8988T (cell line): Measurements from ENCODE around the gene THOC1.
"Not testable (repeated sequence)": the region's sequence is repeated elsewhere in the genome, so short reads cannot be mapped to it uniquely, and the experiment has no call there.

Source experiments
- DNase-seq: peaks from one replicate; pipeline ENCODE4 v3.0.0; 2011

THOC1 gene, protein sequence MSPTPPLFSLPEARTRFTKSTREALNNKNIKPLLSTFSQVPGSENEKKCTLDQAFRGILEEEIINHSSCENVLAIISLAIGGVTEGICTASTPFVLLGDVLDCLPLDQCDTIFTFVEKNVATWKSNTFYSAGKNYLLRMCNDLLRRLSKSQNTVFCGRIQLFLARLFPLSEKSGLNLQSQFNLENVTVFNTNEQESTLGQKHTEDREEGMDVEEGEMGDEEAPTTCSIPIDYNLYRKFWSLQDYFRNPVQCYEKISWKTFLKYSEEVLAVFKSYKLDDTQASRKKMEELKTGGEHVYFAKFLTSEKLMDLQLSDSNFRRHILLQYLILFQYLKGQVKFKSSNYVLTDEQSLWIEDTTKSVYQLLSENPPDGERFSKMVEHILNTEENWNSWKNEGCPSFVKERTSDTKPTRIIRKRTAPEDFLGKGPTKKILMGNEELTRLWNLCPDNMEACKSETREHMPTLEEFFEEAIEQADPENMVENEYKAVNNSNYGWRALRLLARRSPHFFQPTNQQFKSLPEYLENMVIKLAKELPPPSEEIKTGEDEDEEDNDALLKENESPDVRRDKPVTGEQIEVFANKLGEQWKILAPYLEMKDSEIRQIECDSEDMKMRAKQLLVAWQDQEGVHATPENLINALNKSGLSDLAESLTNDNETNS

DNA sequence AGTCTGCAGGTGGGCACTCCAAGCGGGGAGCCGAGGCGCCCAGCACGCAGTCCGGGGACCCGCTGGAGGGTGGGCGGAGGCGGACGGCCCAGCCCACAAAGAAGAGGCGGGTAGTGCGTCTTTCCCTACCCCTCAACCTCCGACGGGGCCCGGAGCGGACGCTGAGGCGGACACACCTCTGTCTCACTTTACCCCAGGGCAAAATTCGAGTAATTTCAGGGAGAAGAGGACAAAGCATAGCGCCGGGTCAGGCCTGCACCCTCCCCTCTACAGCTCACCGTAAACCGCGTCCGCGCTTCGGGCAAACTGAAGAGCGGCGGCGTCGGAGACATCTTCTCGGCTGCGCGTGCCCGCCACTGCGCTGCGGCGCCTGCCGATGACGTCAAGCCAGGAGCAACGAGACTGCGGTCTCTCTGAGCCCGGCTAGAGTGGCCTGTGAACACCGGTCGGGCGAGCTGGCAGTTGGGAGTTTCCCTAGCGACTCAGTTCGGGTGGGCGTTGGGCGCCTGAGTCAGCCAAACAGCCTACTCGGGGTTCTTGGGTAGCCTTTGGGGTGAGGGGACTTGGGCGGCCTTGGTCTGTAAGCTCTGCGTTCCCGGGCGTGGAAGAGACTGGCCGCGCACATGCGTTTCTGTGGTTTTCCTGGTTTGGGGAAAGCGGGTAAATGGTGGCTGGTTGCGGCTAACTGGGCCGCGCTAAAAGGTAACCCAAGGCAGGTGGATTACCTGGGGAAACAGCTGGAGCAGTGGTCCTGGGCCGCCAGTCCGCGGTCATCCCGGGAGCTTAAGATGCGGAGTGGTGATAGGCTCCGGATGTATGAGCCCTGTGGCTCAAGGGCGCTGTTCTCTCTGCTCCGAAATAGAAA, at the start of gene THOC1:
Gene THOC1 (minus strand): TSS at position 360 of the 865 bp plus-strand sequence. CDS start 28 bp downstream, at position 332.
- peak; percentile 83 for DNase-seq

DNA sequence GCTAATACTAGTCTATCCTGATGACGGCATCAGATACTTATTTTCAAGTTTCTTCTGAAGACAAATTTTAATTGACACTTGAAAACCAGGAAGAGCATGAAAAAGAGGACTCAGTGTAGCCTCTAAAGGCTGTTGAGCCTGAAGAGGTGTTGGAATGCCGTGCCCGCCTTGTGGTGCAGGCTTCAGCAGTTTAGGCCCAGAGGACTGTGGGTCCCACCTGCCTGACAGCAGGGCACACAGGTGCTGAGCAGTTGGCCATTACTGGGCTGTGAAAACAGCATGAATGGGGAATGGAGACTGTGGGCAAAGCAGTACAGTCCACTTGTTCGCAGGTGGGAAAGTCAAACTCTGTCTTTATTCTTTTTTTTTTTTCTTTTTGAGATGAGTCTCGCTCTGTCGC, 49.8 kb upstream of the THOC1 start:
- DNase-seq, result no peak

DNA sequence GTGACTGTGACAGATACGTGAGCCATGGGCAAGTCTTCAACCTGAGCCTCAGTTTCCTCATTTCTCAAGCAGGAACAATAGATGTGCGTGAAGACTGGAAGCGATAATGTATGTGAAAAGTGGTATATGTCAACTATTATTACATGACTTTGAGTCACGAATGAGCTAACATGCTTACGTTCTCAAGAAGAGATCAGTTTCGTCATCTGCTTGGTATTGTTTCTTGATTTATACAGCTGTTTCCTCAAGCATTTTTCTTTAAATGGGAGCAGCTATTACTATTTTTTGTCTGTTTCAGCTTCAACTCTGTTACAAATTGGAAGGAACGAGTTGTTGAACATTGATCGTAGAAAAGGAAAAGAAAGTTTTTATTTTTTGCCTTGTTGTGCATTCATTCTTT, 48.5 kb upstream of the THOC1 start:
- DNase-seq, result no peak

DNA sequence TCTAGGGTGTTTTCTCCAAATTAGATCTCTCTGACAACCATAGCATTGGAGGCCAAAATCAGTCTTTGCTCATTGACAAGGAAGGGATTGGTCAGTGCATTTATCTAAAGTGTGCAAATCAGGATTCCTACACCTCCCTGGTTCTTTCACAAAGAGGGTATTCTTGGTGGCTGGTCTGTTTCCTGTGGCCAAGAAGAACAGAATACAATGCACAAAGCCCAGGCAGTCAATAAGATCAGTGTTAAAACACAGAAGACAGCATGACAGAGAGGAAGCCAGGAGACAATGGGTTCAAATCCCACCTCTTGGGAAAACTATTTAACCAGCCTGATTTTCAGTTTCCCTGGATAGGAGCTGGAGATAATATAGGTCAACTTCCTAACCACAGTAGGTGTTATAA, 46.1 kb upstream of the THOC1 start:
- DNase-seq, result no peak

DNA sequence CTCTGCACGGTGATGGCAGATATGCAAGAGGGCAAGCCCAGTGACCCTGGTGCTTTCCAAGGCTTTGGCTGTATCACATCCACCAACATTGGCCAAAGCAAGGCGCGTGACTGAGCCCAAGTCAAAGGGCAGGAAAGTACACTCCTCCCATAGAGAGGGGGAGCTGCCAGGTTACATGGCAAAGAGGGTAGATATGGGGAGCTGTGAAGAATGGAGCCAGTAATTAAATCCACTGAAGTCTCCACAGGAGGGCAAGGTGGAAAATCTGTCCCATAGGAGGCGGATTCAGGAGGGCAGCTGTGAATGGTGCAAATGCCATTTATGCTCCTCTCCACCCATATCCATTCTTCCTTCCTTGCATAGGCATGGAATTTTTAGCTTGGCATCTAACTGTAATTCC, 44.6 kb upstream of the THOC1 start:
- DNase-seq, result no peak

DNA sequence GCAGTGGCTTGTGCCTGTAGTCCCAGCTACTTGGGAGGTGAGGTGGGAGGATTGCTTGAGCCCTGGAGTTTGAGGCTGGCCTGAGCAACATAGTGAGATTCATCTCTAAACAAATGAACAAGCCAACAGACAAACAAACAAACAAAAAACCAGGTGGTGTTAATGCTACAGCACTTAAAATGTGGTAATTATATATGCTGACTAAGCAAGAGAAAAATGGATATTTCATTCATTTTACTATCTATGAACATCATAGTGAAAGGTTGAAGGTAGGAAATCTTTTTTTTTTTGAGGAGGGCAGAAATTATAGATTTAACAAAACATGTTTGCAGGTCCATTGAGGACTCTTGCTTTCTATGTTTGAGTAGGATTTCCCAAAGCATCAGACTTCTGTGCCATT, 42.2 kb upstream of the THOC1 start:
- no peak for DNase-seq

DNA sequence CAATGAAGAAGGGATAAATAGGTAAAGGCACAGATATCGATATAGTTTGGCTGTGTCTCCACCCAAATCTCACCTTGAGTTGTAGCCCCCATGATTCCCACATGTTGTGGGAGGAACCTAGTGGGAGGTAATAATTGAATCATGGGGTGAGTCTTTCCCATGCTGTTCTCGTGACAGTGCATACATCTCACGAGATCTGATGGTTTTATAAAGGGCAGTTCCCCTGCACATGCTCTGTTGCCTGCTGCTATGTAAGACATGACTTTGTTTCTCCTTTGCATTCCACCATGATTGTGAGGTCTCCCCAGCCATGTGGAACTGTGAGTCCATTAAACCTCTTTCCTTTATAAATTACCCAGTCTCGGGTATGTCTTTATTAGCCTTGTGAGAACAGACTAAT, 40.2 kb upstream of the THOC1 start:
- DNase-seq, result not testable (repeated sequence)

DNA sequence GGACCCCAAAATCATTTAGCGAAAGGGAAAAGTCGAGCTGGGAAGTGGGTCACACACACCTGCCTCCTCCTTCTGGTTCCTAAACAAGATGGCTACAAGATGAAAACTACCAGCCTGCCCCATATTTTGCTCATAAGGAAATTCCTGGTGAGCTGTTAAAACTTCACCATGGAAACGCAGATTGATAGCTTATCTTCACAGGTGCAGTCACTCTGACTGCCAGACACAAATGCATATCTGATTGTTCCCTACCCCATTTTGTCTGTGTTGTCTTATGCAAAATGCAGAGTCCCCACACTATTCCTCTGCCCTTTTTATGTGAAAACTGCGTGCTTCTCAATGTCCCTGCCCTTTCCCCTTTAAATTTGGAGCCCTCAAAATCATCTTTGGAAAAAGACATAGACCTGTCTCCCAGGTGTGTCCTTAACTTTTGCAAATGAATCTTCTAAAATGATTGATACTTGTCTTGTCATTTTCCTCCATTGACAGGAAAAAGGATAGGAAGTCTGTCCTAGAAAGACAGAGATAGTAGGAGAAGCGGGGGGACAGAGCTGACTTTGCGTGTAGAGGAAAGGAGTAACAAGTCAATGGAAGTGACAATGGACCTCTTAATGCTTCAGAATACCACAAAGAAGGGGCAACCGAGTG, 38.9 kb upstream of the THOC1 start:
- no peak for DNase-seq

DNA sequence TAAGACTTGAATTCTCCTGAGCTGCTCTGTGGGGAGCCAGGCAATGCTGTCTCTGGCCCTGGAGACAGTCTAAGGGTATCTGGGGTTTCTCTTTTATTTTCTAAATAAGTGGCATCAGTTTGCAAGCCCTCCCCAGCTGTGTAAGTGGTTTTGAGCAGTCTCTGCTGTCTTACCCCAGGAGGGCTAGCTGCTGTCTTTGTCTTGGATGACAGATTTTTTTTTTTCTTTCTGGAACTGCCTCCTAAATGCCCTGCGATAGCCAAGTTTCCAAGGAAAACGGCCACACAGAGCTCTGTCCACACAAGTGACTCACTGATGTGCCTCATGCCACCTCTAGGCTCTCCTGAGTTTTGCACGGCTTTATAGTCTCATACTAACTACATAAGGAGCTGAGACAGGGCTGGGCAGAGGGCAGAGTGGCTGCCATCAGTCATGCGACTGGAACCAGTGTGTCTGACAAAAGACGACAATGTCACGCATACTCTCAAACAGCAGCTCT, 37.2 kb upstream of the THOC1 start:
- DNase-seq, result no peak

DNA sequence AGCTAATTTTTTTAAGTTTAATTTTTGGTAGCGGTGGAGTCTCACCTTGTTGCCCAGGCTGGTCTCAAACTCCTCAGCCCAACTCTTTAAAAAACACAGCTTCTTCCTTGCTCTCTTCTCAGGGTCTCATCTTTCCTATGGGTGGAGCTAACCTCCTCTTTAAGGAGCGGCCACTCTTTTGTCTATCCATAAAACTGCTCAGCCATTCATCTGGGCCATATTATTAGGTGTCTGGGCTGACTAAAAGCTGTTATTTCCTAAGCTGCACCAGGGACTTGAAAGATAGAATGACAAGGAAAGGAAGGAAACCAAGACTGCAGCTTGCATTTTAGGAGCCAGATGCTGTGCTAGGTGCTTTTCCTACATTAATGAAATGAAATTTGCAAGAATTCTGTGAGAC, 35.8 kb upstream of the THOC1 start:
- DNase-seq, result no peak

DNA sequence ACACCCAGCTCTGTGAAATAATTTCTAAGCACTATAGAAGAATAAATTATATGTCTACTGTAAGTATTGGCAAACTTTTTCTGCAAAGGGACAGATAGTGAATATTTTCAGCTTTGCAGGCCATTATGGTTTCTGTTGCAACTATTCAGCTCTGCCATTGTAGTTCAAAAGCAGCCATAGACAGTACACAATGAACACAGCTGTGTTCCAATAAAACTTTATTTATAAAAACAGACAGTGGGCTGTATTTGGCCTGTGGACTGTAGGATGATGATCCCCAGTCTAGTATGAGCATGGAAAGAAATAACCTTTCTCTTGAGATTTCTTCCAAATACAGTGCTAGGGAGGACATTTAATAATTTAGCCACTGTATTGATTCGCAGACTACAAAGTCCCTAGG, 35.2 kb upstream of the THOC1 start:
- no peak for DNase-seq

DNA sequence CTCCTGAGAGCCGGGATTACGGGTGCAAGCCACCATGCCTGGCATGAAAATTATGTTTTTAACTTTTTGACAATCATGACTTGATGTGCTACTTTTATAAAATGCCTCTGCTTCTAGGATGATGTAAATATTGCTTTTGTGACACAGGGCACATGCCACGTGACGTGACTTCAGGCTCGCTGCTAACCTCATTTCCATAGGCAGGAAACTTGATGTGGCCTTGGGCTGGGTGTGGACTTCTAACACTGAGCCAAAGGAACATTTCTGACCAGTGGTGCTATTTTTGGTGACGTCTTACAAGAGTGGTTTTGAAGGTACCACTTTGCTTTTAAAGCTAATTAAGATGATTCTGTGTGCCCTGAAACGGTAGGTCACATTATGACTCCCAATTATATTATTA, 34.2 kb upstream of the THOC1 start:
- DNase-seq, result no peak

DNA sequence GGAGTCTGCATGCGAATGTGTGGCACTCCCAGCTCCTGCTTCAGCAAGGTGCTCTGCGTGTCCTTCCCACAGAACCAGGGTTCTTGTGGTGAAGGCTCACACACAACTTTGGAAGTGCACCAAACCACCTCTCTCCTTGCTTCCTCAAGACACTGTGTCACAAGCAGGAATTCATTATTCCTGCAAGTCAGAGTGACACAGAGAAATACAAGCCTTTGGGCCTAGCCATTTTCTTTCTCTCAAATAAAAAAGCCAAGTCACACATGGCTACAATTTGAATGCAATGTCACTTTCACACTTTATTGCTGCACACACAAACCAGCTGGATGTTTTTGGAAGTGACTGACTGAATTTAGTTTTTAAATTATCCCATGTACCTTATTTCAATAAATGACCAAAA, 30.1 kb upstream of the THOC1 start:
- no peak for DNase-seq

DNA sequence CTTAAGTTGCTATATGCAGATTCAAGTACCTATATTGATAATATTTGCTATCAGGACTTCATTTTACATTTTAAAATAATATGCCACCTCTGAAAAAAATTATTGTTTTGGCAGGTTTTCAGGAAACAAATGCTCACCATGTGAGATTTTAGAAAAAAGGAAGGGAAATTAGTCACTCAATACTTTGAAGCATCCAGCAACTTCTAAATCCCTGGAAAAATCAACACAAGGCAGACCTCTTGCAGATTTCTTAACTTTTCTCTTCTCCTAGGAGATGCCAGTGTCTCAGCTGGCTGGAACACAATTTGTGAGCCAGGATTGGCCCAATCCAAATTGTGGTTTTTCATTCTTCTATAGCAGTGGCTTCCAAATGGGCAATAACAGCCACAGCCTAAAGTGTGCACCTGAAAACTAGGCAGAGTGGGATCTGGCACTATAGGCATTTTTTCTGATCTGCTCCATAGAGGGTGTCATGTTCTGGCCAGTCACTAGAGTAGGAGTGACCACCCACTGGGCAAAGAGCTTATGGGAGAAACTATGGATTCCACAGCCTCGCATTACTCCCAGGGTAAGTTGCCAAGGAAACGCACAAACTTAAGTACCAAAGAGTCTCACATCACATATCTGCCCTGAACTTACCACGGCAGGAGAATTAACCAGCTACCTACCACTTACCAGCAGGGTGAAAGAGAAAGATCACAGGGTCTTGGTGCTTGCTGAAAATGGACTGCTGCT, 28.1 kb upstream of the THOC1 start:
- no peak for DNase-seq

DNA sequence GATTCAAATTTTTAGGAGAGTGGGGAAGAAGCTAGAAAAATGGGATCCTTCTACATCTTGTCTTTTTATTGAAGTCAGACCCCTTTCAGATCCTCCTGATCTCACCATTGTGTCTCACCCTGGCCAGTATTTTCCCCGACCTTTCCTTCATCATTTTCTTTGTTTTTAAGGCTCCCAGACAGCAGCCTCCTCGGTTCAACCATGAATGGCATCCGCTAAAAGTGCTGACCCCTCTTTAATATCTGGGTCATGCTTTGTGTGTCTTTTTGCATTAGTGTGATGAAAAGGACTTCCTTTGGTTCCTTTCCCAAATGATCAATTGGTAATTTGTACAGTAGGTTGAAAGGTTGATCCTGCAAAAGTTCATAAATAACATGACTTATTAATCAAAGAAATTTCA, 26.7 kb upstream of the THOC1 start:
- DNase-seq, result no peak

DNA sequence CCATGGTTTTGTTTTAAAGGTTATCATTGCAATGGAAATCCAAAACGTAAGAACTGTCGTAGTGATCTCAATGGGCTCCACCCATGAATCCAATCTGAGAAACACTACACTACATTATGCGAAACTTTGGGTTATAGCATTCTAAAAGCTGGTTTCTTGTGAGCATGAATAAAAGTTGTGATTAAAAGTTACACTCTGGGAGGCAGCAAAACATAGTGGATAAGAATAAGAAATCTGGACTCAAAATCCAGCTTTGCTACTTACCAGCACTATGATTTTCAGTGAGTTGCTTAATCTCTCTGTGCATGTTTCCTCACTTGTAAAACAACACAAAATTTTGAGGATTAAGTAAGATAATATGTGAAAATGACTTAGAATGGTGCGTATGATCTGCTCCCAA, 25.7 kb upstream of the THOC1 start:
- no peak for DNase-seq

DNA sequence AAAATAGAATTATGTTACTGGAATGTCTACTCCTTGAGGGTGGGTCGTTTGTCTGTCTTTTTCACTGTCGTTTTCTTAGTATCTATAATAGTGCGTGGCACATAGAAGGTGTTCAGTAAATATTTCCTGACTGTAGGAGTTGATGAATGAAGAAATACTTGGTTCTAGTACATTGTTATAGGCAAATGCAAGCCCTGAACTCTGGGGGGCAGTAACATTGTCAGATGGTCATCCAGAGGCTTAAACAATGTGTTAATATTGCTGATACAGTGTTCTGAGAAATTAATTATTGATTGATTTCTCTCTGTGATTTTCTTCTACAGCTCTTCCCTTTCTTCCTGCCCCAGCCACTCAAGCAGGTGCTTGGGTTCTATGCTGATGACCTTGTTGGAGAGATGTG, 24.4 kb upstream of the THOC1 start:
- DNase-seq, result no peak

DNA sequence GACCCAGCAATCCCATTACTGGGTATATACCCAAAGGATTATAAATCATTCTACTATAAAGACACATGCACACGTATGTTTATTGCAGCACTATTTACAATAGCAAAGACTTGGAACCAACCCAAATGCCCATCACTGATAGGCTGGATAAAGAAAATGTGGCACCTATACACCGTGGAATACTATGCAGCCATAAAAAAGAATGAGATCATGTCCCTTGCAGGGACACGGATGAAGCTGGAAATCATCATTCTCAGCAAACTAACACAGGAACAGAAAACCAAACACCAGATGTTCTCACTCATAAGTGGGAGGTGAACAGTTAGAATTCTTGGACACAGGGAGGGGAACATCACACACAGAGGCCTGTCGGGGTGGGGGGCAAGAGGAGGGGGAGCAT, 22.1 kb upstream of the THOC1 start:
- not testable (repeated sequence) for DNase-seq

DNA sequence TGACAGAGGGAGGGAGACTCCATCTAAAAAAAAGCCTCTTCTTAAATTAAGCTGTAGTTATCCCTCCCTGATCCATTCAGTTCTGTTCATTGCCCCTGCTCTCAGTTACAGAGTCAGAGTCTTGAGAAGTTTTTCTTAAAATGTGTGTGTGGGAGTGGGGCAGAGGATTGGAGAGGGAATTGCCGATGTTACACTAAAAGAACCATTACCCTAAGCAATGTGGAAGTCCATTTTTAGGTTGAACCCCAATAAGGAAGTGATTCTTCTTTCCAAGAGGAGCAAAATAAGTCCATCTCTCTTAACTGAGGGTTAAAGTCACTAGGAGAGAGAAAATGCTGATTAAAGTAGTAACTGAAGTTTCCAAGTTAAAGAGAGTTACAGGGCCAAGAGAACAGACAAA, 21.2 kb upstream of the THOC1 start:
- DNase-seq, result no peak

DNA sequence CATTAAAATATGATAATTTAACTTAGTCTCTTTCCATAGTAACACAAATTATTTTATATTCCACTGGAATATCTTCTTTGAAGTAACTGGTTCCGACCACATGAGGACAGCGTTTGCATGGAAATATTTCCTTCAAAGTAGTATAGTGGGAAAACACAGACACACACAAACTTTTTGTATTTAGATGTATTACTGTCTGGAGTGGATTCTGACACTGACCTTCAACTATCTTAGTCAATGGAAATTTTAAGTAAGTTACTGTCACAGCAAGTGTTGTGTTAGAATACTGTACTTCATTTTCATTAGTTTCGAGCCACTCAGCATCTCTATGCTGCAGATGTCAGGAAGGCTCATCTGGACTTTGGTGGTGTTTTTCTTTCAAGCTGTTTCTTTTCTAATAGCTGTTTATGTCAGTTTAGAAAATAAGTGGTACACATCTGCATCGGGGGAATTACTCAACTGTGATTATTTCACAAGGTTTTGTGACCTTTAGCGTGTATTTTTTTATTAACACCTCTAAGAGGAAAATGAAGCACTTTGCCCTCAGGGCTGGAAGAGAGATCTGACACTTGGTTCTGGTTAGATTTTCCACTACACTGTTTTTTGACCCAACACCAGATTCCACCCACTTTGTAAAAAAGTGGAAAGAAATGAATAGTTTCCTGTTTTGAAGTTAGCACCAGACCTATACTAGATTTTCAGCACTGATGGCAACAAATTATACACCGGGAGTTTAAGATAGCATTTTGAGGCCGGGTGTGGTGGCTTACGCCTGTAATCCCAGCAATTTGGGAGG, 18.9 kb upstream of the THOC1 start:
- DNase-seq, result no peak

DNA sequence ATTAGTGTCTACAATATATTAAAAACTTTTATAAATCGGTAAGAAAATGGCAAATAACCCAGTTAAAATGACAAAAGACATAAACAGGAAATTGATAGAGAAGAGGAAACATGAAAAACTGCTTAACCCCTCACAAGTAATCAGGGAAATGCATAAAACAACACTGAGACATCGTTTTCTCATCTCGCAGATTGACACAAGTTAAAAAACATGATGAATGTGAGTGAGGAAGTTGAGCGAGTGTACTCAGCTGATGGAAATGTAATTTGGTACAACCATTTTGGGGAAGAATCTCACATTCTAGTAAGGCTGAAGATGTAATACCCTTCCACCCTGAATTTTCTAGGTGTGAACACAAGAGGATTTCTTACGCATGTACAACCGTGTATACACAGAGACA, 18.0 kb upstream of the THOC1 start:
- DNase-seq, result no peak
